Left lung (tissue), 10 donors: ENCODE measurements around the gene HSPH1. TPM values are rescaled to one million over a fixed set of nuclear protein-coding genes. Genes with fewer than 3 reads are reported as not detected.
A peak's percentile ranks its signal among the peaks of the same experiment; 100 is the strongest.

Source experiments
- ATAC-seq: fragments of 200-7000 bp; cut with Tn5 transposase; one replicate; pipeline ENCODE4 v1.9.1; 2020; ENCODE audit warnings: moderate library complexity
- DNase-seq, 4 donors: peaks; one replicate each; pipeline ENCODE4 v3.0.0-alpha.2; 2013 to 2020
- H3K27ac ChIP-seq, 2 donors: fragments of 200-600 bp; sonication (generic) in 1 of 2; one replicate each; pipeline versions ENCODE4 v1.5.0 to v1.8.0; 2020 to 2021
- H3K27me3 ChIP-seq, 2 donors: fragments of 200-600 bp; sonication (generic) in 1 of 2; one replicate each; pipeline versions ENCODE4 v1.5.0 to v1.8.0; 2020 to 2021
- H3K36me3 ChIP-seq, 2 donors: fragments of 200-600 bp; sonication (generic) in 1 of 2; one replicate each; pipeline versions ENCODE4 v1.5.0 to v1.8.0; 2020 to 2021
- H3K4me1 ChIP-seq, 2 donors: fragments of 200-600 bp; one replicate each; pipeline ENCODE4 v1.8.0; 2021
- H3K4me3 ChIP-seq, 2 donors: fragments of 200-600 bp; sonication (generic) in 1 of 2; one replicate each; pipeline versions ENCODE4 v1.5.0 to v1.8.0; 2020 to 2021; ENCODE audit warnings: mild to moderate bottlenecking in 1 of 2
- H3K9me3 ChIP-seq, 2 donors: fragments of 200-600 bp; sonication (generic) in 1 of 2; one replicate each; pipeline versions ENCODE4 v1.5.0 to v1.8.0; 2020 to 2021
- intact Hi-C, 2 donors: fragments of 100-400 bp; cut with DNase I; formaldehyde crosslinking; loops; one replicate each; pipeline versions ENCODE4 v1.11.2 to v1.14.2; 2022
- polyA plus RNA-seq, 6 donors: library from polyadenylated mRNA; unstranded; fragments of 120-200 nt; gene quantifications; one replicate each; pipeline ENCODE4 v1.2.1, GENCODE V29; 2013; ENCODE audit not compliant: insufficient read length in 6 of 6
- total RNA-seq, 2 donors: library from RNA; stranded (reverse); fragmentation: NEBNext Ultra II Directional; extraction: Animal tissue kit (Norgen Biotek cat#: 25700); gene quantifications; one replicate each; pipeline ENCODE4 v1.2.1, GENCODE V29; 2021
- TF ChIP-seq, protein P1 (sequence below), 2 donors: fragments of 200-600 bp; sonication (generic) in 1 of 2; IDR thresholded peaks; one replicate each; pipeline versions ENCODE4 v1.5.0 to v1.8.0; 2021; ENCODE audit warnings: antibody characterized with exemption in 2 of 2
- donor health status: DM: no; HTN: yes; CAD: no.
- donor health status: DM: no; HTN: no; CAD: no.

The HSPH1 gene
- total and polyA plus RNA-seq, 8 donors = 72.9 to 124 (median 93.5) TPM

DNA sequence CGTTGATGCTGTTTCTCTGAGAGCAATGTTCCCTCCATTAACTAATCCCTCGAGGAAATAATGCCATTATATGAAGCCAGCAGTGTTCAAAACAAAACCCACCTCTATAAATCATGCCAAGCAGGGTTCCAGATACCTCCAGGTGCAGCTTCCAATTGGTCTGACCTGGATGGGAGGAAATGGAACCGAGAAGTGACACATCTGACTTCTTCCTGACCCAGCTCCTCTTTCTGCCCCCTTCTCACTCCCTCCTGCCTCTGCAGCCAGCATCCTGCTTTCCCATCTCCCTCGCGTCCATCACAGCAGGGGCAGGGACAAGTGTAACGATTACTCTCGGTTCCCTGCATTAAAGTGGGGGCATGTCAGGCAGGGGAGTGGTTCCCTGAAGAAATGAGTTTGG is 37.5 kb downstream of the HSPH1 start:
- no peak overlapping the region for H3K27ac ChIP-seq
- TF ChIP-seq, protein P1, sequence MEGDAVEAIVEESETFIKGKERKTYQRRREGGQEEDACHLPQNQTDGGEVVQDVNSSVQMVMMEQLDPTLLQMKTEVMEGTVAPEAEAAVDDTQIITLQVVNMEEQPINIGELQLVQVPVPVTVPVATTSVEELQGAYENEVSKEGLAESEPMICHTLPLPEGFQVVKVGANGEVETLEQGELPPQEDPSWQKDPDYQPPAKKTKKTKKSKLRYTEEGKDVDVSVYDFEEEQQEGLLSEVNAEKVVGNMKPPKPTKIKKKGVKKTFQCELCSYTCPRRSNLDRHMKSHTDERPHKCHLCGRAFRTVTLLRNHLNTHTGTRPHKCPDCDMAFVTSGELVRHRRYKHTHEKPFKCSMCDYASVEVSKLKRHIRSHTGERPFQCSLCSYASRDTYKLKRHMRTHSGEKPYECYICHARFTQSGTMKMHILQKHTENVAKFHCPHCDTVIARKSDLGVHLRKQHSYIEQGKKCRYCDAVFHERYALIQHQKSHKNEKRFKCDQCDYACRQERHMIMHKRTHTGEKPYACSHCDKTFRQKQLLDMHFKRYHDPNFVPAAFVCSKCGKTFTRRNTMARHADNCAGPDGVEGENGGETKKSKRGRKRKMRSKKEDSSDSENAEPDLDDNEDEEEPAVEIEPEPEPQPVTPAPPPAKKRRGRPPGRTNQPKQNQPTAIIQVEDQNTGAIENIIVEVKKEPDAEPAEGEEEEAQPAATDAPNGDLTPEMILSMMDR (IDR thresholded peaks at IDR 0.05) = no peak
- no peaks in the 10 kb centered on the region for H3K36me3 ChIP-seq
- DNase-seq (no peak), ATAC-seq (no peak)
- H3K4me1 ChIP-seq = no peaks in the 10 kb centered on the region
- H3K9me3 ChIP-seq = no peaks in the 10 kb centered on the region
- peaks cover 0 to 18% of the 10 kb centered on the region in 2 donors for H3K27me3 ChIP-seq
- intact Hi-C loops = no loop called here
- no peak overlapping the region for H3K4me3 ChIP-seq

DNA sequence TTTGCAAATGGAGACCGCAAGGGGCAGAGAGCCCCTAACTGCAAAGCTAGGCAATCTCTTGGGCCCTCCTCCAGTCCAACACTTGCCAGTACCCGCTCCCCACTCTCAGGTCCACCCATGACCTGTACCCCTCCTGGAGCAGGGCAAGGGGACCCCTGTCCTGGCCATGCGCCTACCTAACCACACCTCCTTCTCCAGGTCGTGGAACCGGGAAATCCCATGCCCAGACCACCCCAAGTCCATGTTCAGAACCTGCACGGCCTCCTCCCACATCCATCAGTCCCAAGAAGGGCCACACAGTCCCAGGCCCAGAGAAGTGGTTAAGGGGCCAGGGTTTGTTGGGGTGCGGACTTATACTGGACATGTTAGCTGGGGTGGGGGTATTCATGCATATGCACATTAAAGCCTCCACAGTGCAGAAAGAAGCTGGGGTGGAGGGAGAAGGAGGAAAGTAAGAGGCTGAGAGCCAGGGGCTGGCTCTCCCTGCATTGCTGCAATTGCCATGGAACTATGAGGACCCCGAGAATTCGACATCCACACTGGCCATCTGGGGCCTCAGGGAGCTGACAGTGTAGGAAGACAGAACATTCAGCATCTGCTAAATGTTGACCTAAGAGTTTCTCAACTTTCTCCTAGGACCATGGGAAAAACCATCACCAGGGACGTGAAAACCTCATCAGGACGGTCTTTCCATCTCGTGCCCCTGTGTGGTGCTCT is 39.0 kb downstream of the HSPH1 start:
- no peaks in the 10 kb centered on the region for H3K4me1 ChIP-seq
- peaks cover 0 to 23% of the 10 kb centered on the region in 2 donors for H3K27me3 ChIP-seq
- H3K4me3 ChIP-seq = no peak overlapping the region
- no peak for DNase-seq
- no peak for ATAC-seq
- intact Hi-C loops = no loop called here
- H3K27ac ChIP-seq = no peak overlapping the region
- H3K9me3 ChIP-seq = no peaks in the 10 kb centered on the region
- TF ChIP-seq, protein P1 (IDR thresholded peaks at IDR 0.05) = no peak
- no peaks in the 10 kb centered on the region for H3K36me3 ChIP-seq

DNA sequence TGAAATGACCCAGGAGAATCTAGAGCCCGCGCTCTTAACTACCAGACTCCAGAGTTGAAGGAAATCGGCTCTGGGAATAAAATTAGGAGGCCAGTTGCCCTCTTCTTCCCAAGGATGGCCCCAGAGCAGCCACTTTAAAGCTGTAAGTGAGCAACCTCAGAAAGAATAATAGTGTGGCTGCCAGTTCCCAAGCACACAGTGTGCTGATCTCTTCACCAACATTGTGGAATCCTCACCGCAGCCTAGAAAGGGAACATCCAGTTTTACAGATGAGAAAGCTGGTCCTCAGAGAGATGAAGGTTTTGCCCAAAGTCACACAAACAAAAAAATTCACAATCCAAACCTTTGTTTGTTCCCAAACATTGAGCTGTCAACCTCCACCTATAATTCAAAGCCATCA is 39.6 kb downstream of the HSPH1 start:
- Histone ChIP-seq H3K27ac (no peak overlapping the region), H3K27me3 (peaks cover 0 to 20% of the 10 kb centered on the region in 2 donors), H3K4me3 (no peak overlapping the region), H3K36me3 (no peaks in the 10 kb centered on the region), H3K4me1 (no peaks in the 10 kb centered on the region), H3K9me3 (no peaks in the 10 kb centered on the region)
- TF ChIP-seq, protein P1 (IDR thresholded peaks at IDR 0.05) = no peak
- ATAC-seq (no peak), DNase-seq (no peak)
- intact Hi-C loops = no loop called here

DNA sequence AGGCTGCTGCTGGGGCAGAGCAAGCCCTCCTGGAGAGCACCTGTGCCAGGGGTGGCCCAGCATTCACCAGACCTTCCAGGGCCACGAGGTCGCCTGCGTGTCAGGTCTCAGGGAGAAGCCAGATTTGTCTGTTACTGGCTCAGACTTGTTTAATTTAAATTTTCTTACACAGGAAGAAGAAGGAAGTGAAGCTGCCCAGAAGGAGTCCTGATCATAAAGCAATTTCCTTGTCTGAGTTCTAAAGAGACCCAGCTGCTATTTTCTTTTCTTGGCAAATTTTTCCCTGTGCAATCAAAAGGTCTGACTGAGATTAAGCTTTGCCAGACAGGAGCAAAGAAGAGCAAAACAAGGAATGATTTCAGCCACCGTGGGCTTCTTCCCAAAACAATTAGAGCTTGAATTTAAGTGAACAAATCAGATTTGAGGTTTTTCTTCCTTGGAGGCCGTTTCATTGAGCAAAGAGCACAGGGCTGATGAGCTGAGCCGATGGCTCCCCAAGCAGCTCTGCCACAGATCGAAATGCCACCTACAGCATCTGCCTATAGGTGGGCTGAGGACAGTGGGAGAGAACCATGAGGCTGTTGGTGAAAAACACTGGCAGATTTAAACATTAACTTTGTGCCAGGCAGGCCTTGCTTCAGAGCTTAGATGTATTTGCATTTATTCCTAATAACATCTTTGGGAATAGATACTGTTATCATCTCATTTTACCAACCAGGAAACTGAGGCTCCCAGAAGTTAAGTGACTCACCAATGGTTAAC is 40.1 kb downstream of the HSPH1 start:
- Histone ChIP-seq H3K9me3 (no peaks in the 10 kb centered on the region), H3K36me3 (no peaks in the 10 kb centered on the region), H3K27ac (no peak overlapping the region), H3K4me1 (no peaks in the 10 kb centered on the region), H3K27me3 (peaks cover 0 to 20% of the 10 kb centered on the region in 2 donors), H3K4me3 (no peak overlapping the region)
- ATAC-seq (no peak), DNase-seq (no peak)
- intact Hi-C loops = no loop called here
- TF ChIP-seq, protein P1 (IDR thresholded peaks at IDR 0.05) = no peak

DNA sequence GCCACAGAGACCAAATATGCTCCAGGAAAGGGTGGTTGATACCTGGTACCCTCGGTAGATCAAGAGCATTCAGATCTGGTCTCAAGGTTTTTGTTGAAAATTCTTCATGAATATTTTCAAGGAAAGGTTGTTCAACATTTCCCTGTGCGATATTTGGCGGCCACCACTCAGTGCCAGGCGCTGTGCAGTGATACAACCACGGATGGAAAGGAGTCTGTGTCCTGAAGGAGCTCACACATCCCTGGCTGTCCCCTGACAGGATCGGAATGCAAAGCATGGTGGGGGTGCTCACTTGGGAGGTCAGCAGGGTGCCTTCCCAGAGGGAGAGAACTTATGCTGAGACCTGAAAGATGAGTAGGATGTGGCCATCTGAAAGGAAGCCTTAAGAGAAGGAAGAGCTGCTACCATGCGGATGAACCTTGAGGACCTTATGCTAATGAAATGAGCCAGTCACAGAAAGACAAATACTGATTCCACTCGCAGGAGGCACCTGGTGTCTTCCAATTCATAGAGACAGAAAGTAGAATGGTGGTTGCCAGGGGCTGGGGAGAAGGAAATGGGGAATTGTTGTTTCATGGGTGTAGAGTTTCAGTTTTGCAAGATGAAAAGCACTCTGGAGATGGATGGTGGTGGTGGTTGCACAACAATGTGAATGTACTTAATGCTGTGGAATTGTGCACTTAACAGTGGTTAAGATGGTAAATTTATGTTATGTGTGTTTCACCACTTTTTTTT is 41.6 kb downstream of the HSPH1 start:
- Histone ChIP-seq H3K27me3 (peaks cover 0 to 13% of the 10 kb centered on the region in 2 donors), H3K4me3 (no peak overlapping the region), H3K27ac (no peak overlapping the region), H3K36me3 (no peaks in the 10 kb centered on the region), H3K9me3 (no peaks in the 10 kb centered on the region), H3K4me1 (no peaks in the 10 kb centered on the region)
- ATAC-seq (peak; percentile 63), DNase-seq (no peak)
- TF ChIP-seq, protein P1 (IDR thresholded peaks at IDR 0.05) = no peak
- intact Hi-C loops = no loop called here
